Measurements from ENCODE around the gene GPR55.

Gene GPR55

DNA sequence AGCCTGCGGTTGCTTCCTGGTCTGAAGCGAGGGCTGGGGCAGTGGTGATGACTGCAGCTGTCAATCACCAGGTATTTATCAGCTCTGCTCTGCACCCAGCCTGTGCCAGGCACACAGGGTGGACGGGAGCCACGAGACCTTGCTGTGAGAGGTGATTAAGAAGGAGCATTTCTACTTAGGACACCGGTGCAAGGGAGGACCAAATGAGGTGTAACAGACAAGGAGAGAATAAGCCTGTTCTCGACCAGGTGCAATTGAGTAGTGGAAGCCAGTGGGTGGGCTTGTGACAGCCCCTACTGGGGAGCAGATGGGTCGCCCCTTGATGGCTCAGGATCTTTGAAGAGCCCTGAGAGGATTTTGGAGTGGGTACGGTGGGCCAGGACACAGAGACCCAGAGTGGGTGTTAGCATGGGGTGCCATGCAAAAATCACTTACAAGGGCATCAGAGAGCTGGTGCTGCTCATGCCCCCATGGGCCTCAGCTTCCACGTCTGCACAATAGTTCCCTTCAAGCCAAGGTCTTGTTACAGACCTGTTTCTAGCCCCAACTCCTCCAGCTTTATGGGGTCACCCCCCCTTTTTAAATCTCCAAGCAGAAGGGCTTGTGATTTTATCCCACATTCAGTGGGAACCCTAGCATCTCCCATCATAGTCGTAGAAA is 24.6 kb downstream of the GPR55 start:
- no peak for DNase-seq (ENCODE audit: low read depth)

DNA sequence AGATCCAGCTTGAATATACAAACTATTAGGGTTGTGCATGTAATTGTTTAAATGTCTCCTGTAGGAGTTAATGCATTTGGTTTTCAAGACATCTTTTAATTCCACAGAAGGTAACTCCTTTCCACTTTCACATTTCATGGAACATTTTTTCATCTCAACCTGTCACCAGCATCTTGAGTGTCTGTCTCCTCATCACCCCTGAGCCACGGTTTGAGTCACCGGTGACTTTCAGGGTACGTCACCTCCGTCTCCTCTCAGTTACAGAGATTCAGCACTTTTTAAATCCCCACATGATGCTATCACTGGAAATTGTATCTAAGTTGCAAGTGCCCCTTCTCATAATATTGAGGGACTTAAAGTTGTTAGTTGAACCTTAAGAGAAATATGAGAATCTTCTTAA is 25.3 kb downstream of the GPR55 start:
- DNase-seq (ENCODE audit: low read depth) = no peak

DNA sequence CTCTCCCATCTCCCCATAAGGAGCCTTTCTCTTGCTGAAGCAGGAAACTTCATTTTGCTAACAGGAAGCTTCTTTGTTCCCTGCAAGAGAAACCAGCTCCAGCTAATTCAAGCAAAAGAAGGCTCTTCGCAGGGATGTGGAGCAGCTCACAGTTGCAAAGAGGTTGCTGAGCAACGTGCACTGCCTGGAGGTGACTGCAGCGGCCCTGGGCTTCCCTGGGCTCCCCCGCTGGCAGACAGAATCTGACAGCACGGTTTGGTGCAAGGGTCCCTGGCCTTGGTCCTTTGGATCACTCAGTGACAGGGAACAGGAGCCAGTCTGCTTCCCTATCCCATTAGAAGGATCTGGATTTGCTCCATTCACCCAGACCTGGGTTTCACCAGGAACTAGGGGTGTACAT is 25.8 kb downstream of the GPR55 start:
- no peak for DNase-seq (ENCODE audit: low read depth)

DNA sequence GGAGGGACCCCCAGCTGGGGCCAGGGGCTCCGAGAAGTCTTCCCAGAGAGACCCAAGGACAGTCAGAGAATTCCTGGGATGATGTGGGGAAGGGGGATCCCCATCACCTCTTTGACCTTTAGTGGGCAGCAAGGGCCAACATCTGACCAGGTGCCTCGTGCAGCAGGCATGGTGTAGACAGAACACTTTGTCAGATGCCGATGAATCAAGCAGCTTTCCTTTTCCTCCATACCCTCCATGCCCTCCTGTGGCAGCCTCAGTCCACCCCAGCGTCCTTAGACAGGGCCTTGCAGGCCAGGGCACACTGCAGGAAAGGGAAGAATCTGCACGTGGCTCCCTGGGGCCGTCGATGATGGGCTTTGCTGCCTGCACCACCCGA is 26.3 kb downstream of the GPR55 start:
- no peak for DNase-seq (ENCODE audit: low read depth)

DNA sequence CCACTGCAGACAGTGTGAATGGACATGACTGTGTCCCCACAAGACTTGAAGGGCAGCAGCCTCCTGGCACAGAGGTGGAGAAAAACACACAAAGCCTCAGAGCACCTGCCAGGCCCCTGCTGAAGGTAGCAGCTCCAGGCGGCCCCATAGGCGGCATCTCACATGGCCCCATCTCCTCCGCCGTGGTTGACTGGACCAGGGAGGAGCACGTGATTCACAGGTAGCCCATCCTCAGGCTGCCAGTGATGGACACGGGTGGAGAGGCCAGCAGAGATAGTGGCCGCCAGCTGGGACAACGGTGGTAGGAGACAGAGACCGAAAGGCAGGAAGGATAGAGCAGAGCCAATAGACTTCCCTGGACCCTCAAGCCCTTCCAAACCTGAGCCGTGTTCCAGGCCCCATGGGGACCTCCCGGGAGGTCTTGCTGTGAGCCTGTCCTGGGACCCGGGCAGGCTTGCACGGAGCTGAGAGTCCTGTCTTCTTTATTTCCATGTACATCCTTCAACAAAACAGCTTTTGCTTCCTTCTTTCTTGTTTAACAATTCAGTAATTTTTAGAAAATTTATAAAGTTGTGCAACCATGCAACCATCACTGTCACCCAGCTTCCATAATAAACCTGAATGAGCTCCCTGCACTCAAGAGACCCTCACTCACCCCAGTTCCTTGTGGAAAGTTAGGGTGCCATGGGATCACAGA is 26.9 kb downstream of the GPR55 start:
- no peak for DNase-seq (ENCODE audit: low read depth)

DNA sequence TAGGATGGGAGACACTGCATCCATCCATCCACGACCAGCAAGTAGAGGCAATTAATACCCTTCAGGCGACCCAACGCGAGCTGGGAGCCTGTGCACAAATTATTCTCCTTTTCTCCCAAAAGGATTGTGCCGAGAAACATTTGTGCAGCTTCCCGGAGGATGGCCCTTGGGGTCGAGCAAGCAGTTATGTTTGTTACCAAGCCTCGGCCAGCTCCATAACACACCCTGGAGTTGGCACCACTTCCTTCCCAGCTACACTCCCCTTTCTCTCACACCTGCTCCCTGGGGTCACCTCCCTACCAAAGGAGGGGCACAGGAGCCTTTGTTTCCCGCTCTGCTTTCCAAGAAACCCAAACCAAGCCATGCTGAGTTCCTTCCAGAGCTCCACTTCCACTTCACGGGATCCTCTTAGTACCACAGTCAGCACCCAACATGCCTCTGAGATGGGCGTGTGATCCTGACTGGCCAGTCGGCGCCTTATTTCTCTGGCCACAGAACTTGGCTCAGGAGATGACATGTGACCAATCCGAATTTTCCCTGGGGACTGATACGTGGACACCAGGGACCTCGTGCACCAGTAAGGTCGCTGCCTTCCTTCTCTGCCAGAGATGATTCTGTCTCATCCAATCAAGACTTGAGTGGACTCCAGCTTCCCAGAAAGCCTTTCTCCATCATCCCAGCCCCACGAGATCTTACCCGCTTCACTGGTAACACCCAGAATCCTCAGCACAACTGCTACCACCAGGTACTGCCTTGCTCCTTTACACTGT is 28.5 kb downstream of the GPR55 start:
- DNase-seq (ENCODE audit: low read depth) = no peak

DNA sequence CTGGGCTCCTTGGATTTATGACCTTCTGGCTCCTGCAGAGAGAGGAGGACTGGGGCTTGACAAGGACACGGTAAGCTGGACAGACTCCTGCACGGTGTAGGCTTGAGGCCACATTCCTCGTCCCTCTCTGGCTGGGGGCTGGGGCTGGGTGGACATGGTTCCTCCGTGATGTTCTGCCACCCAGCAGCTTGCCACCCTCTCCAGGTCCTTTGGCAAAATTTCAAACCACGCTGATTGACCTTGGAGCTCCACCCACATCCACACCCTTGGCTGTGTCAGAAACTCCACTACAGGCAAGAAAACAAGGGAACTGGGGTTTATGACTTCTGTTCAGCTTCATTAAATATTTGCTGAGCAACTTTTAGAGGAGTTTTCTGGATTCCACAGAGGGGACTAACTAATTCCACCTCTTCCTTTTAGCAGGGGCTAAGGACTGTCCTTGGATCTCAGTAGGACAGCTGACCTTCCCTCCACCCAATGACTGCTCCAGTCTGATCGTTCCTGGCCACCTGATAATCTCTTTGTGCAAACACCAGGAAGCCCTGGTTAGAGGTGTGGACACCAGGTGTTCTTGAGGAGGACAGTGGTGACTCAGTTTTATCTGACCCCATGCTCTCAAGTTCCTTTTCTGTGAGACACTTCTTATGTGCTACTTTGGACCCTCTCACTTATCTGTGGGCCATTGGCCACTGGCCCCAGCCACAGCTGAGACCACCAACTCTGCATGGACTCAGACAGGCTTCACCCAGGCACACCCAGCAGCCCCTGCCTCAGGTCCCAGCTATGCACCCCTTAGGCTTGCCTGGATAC is 29.3 kb downstream of the GPR55 start:
- no peak for DNase-seq (ENCODE audit: low read depth)

DNA sequence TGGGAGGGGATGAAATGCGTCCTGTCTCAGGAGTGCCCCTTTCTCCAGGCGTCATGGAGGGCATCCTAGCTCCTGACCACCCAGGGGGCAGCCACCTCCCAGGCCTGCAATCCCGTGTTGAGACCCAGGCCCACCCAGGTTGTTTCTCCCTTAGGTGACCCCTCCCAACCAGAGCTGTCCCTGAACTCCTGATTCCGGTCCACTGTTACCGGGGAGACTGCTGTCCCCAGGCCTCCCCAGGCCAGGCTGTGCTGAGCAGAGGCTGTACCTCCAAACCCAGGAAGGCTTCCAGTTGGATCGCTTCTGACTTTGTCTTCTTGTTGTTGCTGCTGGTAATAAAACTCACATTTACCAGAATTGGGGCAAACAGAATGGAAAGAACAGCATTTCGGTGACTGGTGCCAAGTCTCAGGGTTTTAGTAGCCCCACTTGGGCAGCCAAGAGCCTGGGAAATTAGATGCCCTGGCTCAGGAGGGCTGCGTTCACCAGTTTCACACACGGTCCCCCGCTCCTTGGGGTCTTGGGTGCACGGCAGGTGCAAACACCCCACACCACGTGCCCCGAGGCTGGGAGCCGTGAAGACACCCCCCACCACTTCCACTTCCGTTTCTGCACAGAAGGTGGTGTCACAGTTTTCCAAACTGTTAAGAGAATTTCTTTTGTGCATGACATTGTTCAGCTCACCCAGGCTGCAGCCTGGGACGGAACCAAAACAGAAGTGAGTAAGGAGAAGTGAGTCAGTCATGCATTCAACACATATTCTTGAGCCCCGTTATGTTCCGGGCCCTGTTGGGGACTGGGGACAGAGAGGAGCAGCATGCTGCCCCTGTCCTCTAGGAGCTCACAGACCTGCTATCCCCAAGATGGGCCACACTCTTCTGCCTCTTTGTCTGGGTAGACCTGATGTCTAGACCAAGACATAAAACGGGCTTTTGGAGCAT is 30.9 kb downstream of the GPR55 start:
- no peak for DNase-seq (ENCODE audit: low read depth)

DNA sequence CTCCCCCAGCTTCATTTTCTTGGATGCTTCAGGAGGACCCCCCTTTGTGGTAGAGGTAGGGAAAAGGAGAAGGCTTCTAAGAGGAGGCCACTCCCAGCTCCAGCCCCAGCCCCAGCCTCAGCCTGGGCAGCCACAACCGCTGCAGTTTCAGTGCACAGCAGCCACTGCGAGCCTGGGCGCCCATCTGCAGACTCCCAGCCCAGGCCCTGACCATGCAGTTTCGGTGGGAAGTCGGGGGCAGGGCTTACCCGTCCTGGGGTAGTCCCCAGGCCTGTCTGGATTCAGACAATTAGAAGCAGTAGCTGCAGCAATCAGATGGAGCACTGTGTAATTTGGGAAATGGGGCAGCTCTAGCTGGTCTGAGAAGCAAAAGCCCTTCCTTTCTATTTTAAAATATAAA is 31.7 kb downstream of the GPR55 start:
- DNase-seq (ENCODE audit: low read depth) = no peak

DNA sequence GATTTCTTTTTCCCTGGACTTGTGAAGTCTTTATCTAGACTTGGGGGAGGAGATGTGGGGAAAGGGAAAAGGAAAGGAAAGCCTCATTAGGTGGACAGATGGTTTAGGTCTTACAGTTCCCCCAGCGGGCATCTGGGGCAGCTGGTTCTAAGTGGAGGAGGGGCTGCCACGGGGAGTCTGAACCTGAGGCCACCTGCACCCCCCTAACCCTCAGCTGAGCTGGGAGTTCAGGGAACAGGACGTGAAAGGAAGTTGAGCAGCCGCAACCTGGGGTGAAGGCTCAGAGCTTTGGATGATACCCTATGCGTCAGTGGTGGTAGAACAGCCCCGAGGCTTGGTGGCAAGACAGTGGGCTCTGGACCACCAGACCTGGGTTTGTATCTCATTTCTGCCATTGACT is 33.5 kb downstream of the GPR55 start:
- no peak for DNase-seq (ENCODE audit: low read depth)

DNA sequence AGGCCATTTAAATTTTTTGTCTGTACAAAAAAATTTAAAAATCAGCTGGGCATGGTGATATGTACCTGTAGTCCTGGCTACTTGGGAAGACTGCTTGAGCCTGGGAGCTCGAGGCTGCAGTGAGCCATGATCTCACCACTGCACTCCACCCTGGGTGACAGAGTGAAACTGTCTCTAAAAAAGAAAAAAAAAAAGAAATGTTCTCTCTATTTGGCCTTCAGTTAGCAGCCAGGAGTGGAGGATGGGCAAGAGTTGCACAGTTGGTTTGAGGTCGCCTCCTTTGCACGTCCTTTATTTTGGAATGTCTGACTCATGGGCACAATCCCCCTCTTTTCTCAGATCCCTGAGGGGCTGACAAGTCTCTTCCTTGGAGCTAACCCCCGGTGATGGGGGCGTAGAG is 34.0 kb downstream of the GPR55 start:
- DNase-seq (ENCODE audit: low read depth) = no peak

DNA sequence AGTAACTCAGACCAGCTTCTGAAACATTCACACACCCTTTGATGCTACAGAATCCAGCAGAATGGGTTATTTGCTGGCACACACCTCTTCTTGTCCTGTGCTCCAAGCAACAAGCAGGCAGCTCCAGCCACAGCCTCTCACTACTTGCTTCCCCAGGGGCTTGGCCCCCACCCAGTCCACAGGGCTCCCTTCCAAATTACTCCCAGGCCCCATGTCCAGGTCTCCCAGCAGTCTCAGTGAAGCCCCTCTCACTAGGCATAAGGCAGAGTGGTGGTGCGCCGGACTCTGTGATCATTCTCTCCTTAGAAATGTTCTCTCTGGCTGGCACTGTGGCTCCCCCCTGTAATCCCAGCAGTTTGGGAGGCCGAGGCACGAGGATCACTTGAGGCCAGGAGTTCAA is 34.4 kb downstream of the GPR55 start:
- DNase-seq (ENCODE audit: low read depth) = no peak

DNA sequence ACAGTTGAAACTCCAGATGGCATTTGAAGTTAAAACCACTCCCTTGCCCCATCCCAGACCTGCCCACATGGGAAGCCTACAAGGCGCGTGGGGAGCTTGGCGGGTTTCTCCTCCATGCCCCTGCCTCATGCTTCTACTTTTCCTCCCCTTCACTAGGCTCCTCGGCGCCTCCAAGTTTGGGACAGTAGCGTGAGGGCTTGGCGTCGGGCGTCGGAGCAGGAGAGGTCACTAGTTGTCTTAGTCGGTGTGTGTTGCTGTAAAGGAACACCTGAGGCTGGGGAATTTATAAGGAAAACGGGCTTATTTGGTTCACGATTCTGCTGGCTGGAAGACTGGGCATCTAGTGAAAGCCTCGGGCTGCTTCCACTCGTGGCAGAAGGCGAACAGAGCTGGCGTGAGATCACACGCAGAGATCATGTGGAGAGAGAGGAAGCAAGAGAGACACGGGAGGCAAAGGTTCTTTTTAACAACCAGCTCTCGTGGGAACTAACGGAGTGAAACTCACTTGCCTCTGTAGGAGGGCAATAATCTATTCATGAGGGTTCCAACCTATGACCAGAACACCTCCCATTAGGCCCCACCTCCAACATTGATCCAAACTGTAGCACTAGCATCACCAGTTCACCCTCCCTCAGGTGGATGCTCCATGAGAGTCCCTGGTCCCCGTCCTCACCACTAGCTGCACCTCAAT is 35.0 kb downstream of the GPR55 start:
- no peak for DNase-seq (ENCODE audit: low read depth)

DNA sequence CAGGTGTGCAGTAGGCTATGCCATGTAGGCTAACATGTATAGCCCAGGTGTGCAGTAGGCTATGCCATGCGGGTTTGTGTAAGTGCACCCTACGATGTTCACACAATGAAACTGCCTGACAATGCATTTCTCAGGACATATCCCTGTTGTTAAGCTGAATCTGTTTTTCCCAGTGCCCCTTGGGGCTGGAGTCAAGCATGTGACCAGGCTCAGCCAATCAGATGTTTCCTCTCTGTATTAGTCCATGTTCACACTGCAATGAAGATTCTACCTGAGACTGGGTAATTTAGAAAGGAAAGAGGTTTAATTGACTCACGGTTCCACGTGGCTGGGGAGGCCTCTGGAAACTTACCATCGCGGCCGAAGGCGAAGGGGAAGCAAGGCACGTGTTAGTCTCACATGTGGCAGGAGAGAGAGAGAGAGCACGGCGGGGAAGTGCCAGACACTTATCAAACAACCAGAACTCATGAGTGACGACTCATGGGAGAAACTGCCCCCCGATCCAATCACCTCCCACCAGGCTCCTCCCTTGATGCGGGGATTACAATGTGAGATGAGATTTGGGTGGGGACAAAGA is 36.1 kb downstream of the GPR55 start:
- no peak for DNase-seq (ENCODE audit: low read depth)

DNA sequence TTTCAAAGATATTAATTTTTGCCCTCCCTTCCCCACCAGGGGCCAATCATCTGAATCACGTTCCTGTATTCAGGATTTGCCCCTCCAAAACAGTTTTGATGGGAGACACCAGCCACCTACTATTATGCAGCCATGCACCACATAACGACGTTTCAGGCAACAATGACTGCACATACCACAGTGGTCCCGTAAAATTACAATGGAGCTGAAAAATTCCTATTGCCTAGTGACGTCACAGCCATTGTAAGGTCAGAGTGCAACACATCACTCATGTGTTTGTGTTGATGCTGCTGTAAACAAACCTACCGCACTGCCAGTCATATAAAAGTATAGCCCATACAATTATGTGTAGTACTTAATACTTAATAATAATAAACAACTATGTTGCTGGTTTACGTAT is 37.7 kb downstream of the GPR55 start:
- no peak for DNase-seq (ENCODE audit: low read depth)

DNA sequence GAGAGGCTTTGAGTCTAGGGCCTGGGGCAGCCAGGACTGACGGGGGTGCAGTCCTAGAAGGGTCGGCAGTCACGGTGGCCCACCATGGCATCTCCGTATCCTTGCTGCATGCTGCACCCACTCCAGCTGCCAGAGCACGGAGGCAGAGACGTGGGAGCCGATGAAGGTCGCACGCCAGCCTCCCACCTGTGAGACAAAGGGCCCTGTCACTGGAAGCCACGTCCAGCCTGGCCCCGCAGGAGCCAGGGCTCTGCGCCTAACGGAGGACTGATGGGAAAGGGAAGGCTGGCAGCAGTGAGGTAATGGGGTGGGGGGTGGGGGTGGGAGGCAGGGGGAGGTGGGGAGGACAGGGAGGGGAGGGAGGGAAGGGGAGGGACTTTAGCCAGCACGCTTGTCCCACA is 38.4 kb downstream of the GPR55 start:
- no peak for DNase-seq (ENCODE audit: low read depth)

DNA sequence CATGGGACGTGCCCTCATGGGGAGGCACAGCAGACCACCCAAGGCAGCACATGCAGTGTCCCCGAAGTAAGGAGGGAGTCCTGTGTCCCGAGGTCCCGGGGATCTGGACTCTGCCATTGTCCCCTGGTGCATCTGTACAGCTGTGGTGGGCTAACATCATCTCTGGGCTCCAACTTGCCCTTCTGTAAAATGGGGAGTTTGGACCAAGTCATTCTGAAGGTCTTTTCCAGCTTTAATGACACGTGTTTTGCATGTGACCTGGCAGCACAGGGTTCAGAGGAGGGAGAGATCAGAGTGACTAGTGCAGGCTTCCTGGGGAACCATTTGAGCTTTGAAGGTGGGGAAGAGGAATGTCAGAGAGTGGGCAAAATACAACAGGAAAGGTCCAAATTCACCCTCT is 38.8 kb downstream of the GPR55 start:
- DNase-seq (ENCODE audit: low read depth) = no peak

DNA sequence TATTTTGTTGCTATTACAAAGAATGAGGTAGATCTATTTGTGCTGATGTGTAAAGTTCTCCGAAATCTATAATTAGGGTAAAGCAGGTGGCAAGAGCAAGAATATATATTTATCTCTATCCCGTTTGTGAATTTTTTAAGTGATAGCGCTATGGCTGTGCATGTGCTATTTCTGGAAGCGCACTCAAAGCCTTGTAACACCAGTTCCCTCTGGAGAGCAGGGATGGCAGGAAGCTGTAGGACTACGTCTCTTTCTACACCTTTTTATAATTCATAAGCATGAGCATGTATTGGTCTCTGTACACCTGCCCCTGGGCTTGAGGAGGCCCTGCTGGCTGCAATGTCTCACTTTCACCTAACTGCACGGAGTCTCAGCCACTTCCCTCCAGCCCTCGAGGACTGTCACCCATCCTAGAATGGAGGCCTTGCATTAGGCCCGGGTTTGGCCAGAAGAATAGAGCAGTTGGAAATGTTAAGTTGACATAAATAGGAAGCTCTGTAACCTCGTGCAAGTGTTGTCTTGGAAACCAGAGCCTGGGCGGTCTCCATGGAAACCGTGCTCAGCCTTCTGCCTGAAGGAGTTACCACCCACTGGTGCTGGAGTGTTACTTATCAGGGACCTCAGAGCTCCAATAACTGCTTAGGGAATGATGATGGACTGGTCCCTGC is 39.4 kb downstream of the GPR55 start:
- DNase-seq (ENCODE audit: low read depth) = no peak

DNA sequence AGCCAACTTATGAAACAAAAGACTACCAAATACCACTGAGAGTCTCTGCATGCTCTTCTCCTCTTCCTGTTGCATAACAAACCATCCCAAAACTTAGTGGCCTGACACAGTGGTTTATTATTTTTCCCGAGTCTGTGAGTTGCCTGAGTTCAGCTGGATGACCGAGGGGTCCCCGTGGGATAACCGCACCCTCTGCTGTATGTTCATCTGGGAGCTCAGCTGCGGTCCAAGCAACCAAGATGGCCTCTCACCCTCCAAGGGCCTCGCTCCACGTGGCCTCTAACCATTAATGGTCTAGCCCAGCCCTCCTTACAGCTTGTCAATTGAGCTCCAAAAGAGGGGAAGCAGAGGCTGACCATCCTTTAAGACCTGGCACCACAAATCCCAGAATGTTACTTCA is 43.2 kb downstream of the GPR55 start:
- DNase-seq (ENCODE audit: low read depth) = no peak

DNA sequence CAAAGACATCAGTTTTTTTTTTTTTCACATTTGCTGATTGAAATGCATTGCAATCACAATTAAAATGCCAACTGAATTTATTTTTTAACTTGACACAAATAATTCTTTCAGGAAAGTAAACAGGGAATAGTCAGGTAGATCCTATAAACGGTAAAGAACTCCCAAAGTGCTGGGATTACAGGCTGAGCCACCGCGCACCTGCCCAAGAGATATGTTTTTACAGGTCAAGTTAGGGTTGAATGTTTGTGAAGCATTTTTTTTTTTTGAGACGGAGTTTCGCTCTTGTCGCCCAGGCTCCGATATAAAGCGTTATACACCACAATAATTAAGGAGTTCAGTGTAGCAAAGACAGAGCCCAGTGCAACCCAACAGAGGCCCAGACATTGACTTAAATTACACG is 45.2 kb downstream of the GPR55 start:
- DNase-seq (ENCODE audit: low read depth) = no peak

All from activated T-helper 1 cell treated with Interleukin-2 at 50 U/mL for 16 hours (primary cell).